Kidney (tissue), 14 donors: ENCODE measurements around the gene PCDHGC4. TPM values are rescaled to one million over a fixed set of nuclear protein-coding genes. Genes with fewer than 3 reads are reported as not detected.

Experiments used
- DNase-seq, 5 donors: peaks; one replicate each; pipeline ENCODE4 v3.0.0-alpha.2; 2013 to 2020
- FAIRE-seq: peaks from 2 replicates; lab custom pipeline; 2012; peaks lifted over from hg19 to GRCh38; lab: Jason Lieb, UNC
- H3K27ac ChIP-seq, 2 donors: one replicate each; pipeline ENCODE4 v1.7.0; 2013; ENCODE audit warnings: low read depth in 2 of 2, low read length in 2 of 2, inconsistent platforms in 1 of 2
- H3K27me3 ChIP-seq: one replicate; pipeline ENCODE4 v1.7.1; 2013; ENCODE audit warnings: low read length, inconsistent platforms; ENCODE audit not compliant: control insufficient read depth, insufficient read depth
- H3K36me3 ChIP-seq, 3 donors: one replicate each; pipeline versions ENCODE4 v1.7.0 to v1.7.1; 2013; ENCODE audit warnings: low read length in 3 of 3, control low read depth in 1 of 3, inconsistent platforms in 1 of 3; ENCODE audit not compliant: insufficient read depth in 3 of 3, control insufficient read depth in 2 of 3
- H3K4me1 ChIP-seq, 3 donors: one replicate each; pipeline versions ENCODE4 v1.7.0 to v1.7.1; 2013; ENCODE audit warnings: low read length in 3 of 3, inconsistent platforms in 1 of 3, low read depth in 1 of 3; ENCODE audit not compliant: control insufficient read depth in 2 of 3, insufficient read depth in 2 of 3
- H3K4me3 ChIP-seq, 3 donors: one replicate each; pipeline versions ENCODE4 v1.7.0 to v1.8.1; 2013; ENCODE audit warnings: low read length in 3 of 3, control low read depth in 1 of 3, inconsistent platforms in 1 of 3
- H3K9ac ChIP-seq, 3 donors: one replicate each; pipeline versions ENCODE4 v1.7.0 to v1.7.1; 2013; ENCODE audit warnings: low read length in 3 of 3, control low read depth in 1 of 3, inconsistent platforms in 1 of 3
- H3K9me3 ChIP-seq, 3 donors: one replicate each; pipeline versions ENCODE4 v1.7.0 to v1.7.1; 2013; ENCODE audit warnings: low read length in 3 of 3, control low read depth in 1 of 3, inconsistent platforms in 1 of 3; ENCODE audit not compliant: control insufficient read depth in 2 of 3, insufficient read depth in 1 of 3
- intact Hi-C: fragments of 100-400 bp; cut with DNase I; formaldehyde crosslinking; loops from one replicate; pipeline ENCODE4 v1.11.1; 2022
- polyA plus RNA-seq: library from polyadenylated mRNA; stranded (reverse); fragments of 350-450 nt; fragmentation: Illumina TruSeq; extraction: RNeasy Lipid Tissue Mini Kit (QIAGEN cat#74804); gene quantifications from one replicate; pipeline ENCODE4 v1.2.3, GENCODE V29; 2014; ENCODE audit warnings: low read depth, low replicate concordance; ENCODE audit not compliant: insufficient read depth
- total RNA-seq: library from RNA; stranded (reverse); fragmentation: NEBNext Ultra II Directional; extraction: Animal tissue kit (Norgen Biotek cat#: 25700); gene quantifications from one replicate; pipeline ENCODE4 v1.2.1, GENCODE V29; 2021
- TF ChIP-seq, protein P1 (sequence below): IDR thresholded peaks from 3 replicates; pipeline ENCODE4 v1.5.1; 2012; ENCODE audit warnings: mild to moderate bottlenecking, moderate library complexity, borderline replicate concordance; ENCODE audit not compliant: insufficient read depth; ENCODE audit errors: extremely low read depth
- donor health status: control.
- donor health status: control.
- donor health status: control.
- donor health status: control.
- donor health status: control.
- donor health status: DM: yes; HTN: yes; CAD: no.
- donor health status: Normal renal cell carcinoma (clear cell type).

The PCDHGC4 gene
- total and polyA plus RNA-seq, 2 donors from 2014 or later, result 1.5 TPM; not detected in 1

DNA sequence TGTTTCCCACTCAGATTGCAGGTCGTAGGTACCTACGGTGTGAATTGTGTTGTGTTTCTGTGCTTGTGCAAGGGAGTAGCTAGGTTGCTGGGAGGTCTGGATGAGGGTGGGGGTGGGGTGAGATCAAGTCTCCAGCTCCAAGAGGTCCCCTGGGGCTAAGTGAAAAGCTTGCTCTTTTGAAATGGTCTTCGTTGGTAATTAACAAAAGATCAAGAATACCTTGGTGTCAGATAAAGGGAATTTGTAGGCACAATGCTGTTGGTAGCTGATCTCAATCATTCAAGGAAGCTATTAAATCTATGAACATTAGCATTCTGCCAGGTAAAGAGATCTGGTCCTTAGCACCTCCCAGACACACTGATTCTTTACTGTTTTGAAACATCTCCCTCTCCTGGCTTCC lies 928 bp upstream of the PCDHGC4 start:
- Histone ChIP-seq H3K4me3 (no peak overlapping the region), H3K9me3 (no peaks in the 10 kb centered on the region), H3K4me1 (peaks cover 0 to 8% (median 3%) of the 10 kb centered on the region in 3 donors), H3K27me3 (no peaks in the 10 kb centered on the region), H3K27ac (no peak overlapping the region), H3K36me3 (peaks cover 0 to 4% (median 0%) of the 10 kb centered on the region in 3 donors), H3K9ac (no peak overlapping the region)
- DNase-seq (no peak), FAIRE-seq (no peak)
- TF ChIP-seq, protein P1, sequence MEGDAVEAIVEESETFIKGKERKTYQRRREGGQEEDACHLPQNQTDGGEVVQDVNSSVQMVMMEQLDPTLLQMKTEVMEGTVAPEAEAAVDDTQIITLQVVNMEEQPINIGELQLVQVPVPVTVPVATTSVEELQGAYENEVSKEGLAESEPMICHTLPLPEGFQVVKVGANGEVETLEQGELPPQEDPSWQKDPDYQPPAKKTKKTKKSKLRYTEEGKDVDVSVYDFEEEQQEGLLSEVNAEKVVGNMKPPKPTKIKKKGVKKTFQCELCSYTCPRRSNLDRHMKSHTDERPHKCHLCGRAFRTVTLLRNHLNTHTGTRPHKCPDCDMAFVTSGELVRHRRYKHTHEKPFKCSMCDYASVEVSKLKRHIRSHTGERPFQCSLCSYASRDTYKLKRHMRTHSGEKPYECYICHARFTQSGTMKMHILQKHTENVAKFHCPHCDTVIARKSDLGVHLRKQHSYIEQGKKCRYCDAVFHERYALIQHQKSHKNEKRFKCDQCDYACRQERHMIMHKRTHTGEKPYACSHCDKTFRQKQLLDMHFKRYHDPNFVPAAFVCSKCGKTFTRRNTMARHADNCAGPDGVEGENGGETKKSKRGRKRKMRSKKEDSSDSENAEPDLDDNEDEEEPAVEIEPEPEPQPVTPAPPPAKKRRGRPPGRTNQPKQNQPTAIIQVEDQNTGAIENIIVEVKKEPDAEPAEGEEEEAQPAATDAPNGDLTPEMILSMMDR, result no peak
- intact Hi-C loops, result no loop called here

- Histone ChIP-seq H3K9me3 (no peaks in the 10 kb centered on the region), H3K27ac (no peak overlapping the region), H3K27me3 (no peaks in the 10 kb centered on the region), H3K9ac (no peak overlapping the region), H3K4me1 (peaks cover 0 to 8% (median 3%) of the 10 kb centered on the region in 3 donors), H3K4me3 (peak overlapping the region in 2 of 3 donors; percentile 35 to 36), H3K36me3 (peaks cover 0 to 4% (median 0%) of the 10 kb centered on the region in 3 donors)
- intact Hi-C loops, result no loop called here
- FAIRE-seq (no peak), DNase-seq (no peak)
- TF ChIP-seq, protein P1, result no peak
Measured at GRCh38 chr5:141484310-141484640, 555 bp upstream of the PCDHGC4 start.

DNA sequence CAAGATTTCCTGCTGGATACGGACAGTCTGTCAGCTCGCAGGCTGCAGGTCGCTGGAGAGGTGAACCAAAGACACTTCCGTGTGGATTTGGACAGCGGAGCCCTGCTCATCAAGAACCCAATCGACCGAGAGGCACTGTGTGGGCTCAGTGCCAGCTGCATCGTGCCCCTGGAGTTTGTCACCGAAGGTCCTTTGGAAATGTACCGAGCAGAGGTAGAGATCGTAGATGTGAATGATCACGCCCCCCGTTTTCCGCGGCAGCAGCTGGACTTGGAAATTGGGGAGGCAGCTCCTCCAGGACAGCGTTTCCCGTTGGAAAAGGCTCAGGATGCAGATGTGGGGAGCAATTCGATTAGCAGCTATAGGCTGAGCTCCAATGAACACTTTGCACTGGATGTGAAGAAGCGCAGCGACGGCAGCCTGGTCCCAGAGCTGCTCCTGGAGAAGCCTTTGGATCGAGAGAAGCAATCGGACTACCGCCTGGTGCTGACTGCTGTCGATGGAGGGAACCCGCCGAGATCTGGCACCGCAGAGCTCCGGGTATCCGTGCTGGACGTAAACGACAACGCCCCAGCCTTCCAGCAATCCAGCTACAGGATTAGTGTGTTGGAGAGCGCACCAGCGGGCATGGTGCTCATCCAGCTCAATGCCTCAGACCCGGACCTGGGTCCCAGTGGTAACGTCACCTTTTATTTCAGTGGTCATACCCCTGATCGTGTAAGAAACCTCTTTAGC lies 658 bp downstream of the PCDHGC4 start:
- Histone ChIP-seq H3K36me3 (peaks cover 0 to 4% (median 0%) of the 10 kb centered on the region in 3 donors), H3K27ac (no peak overlapping the region), H3K9ac (peak overlapping the region in 1 of 3 donors; percentile 6), H3K9me3 (no peaks in the 10 kb centered on the region), H3K4me3 (peak overlapping the region; percentile 20 to 40 (median 35)), H3K4me1 (peaks cover 0 to 3% (median 3%) of the 10 kb centered on the region in 3 donors), H3K27me3 (no peaks in the 10 kb centered on the region)
- DNase-seq (peak in 1 of 5 donors; percentile 49), FAIRE-seq (no peak)
- intact Hi-C loops, result no loop called here
- TF ChIP-seq, protein P1, result no peak
